ENCODE data around the gene DYNLT5.

DNA sequence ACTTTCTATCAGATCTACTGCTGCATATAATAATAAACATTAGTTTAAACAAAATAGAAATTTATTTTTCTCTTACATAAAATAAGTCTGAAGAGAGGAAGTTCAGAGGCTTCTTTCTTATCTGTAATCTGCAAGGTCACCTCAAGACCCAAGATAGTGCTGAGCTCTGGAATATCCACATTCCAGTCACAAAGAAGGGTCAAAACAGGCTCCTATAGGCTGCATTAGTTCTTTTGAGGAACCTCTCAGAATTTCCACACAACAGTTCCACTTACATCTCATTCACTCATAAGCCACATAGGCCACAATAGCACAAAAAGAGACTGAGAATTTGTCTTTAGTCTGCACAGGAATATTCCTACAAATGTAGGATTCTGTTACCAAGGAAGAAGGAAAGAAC is 15.4 kb downstream of the DYNLT5 start:
- TF ChIP-seq GTF2I (CRISPR knock-in tag; conservative IDR thresholded peaks at IDR 0.05) = no peak
- TF ChIP-seq, protein P1, sequence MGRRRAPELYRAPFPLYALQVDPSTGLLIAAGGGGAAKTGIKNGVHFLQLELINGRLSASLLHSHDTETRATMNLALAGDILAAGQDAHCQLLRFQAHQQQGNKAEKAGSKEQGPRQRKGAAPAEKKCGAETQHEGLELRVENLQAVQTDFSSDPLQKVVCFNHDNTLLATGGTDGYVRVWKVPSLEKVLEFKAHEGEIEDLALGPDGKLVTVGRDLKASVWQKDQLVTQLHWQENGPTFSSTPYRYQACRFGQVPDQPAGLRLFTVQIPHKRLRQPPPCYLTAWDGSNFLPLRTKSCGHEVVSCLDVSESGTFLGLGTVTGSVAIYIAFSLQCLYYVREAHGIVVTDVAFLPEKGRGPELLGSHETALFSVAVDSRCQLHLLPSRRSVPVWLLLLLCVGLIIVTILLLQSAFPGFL (CRISPR knock-in tag; IDR thresholded peaks at IDR 0.05; ENCODE audit: borderline replicate concordance) = no peak
- TF ChIP-seq, protein P2, sequence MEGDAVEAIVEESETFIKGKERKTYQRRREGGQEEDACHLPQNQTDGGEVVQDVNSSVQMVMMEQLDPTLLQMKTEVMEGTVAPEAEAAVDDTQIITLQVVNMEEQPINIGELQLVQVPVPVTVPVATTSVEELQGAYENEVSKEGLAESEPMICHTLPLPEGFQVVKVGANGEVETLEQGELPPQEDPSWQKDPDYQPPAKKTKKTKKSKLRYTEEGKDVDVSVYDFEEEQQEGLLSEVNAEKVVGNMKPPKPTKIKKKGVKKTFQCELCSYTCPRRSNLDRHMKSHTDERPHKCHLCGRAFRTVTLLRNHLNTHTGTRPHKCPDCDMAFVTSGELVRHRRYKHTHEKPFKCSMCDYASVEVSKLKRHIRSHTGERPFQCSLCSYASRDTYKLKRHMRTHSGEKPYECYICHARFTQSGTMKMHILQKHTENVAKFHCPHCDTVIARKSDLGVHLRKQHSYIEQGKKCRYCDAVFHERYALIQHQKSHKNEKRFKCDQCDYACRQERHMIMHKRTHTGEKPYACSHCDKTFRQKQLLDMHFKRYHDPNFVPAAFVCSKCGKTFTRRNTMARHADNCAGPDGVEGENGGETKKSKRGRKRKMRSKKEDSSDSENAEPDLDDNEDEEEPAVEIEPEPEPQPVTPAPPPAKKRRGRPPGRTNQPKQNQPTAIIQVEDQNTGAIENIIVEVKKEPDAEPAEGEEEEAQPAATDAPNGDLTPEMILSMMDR (IDR thresholded peaks at IDR 0.05) = no peak
- no peak for TF ChIP-seq NFYB (CRISPR knock-in tag; conservative IDR thresholded peaks at IDR 0.05; ENCODE audit: low read depth)
- TF ChIP-seq, protein P3, sequence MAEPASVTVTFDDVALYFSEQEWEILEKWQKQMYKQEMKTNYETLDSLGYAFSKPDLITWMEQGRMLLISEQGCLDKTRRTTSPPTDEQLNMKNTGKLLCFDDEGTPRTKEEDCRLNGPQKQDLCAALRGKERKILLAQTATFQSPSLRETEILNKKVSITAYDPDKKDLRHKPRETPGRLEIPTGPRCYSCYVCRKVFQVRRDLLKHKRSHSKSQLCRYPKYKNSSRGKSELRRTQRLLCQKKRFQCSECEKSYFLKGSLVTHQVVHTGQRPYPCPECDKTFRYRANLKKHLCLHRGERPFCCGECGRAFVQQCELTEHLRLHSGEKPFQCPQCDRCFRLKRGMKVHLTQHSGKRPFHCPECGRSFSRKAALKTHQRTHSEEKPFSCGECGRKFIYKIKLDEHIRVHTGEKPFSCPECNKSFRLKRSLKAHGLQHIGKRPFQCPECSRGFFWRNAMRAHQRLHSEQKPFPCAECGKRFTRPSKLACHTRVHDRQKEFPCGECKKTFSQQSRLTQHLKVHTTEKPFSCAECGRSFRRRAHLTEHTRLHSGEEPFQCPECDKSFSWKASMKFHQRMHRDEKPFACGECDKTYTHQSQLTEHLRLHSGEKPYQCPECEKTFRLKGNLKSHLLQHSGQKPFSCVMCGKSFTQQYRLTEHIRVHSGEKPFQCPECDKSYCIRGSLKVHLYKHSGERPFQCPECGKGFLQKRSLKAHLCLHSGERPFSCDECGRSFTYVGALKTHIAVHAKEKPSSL (CRISPR knock-in tag; conservative IDR thresholded peaks at IDR 0.05) = no peak
- no peak for TF ChIP-seq GRHL2 (CRISPR knock-in tag; IDR thresholded peaks at IDR 0.05; ENCODE audit: insufficient replicate concordance, severe bottlenecking)
- TF ChIP-seq, protein P4, sequence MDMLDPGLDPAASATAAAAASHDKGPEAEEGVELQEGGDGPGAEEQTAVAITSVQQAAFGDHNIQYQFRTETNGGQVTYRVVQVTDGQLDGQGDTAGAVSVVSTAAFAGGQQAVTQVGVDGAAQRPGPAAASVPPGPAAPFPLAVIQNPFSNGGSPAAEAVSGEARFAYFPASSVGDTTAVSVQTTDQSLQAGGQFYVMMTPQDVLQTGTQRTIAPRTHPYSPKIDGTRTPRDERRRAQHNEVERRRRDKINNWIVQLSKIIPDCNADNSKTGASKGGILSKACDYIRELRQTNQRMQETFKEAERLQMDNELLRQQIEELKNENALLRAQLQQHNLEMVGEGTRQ (CRISPR knock-in tag; IDR thresholded peaks at IDR 0.05) = no peak
- no peak for TF ChIP-seq ATF1 (CRISPR knock-in tag; IDR thresholded peaks at IDR 0.05)
- TF ChIP-seq ZNF423 (CRISPR knock-in tag; IDR thresholded peaks at IDR 0.05) = no peak
- no peak for TF ChIP-seq ZNF317 (CRISPR knock-in tag; IDR thresholded peaks at IDR 0.05; ENCODE audit: borderline replicate concordance, low read depth)
- TF ChIP-seq, protein P5, sequence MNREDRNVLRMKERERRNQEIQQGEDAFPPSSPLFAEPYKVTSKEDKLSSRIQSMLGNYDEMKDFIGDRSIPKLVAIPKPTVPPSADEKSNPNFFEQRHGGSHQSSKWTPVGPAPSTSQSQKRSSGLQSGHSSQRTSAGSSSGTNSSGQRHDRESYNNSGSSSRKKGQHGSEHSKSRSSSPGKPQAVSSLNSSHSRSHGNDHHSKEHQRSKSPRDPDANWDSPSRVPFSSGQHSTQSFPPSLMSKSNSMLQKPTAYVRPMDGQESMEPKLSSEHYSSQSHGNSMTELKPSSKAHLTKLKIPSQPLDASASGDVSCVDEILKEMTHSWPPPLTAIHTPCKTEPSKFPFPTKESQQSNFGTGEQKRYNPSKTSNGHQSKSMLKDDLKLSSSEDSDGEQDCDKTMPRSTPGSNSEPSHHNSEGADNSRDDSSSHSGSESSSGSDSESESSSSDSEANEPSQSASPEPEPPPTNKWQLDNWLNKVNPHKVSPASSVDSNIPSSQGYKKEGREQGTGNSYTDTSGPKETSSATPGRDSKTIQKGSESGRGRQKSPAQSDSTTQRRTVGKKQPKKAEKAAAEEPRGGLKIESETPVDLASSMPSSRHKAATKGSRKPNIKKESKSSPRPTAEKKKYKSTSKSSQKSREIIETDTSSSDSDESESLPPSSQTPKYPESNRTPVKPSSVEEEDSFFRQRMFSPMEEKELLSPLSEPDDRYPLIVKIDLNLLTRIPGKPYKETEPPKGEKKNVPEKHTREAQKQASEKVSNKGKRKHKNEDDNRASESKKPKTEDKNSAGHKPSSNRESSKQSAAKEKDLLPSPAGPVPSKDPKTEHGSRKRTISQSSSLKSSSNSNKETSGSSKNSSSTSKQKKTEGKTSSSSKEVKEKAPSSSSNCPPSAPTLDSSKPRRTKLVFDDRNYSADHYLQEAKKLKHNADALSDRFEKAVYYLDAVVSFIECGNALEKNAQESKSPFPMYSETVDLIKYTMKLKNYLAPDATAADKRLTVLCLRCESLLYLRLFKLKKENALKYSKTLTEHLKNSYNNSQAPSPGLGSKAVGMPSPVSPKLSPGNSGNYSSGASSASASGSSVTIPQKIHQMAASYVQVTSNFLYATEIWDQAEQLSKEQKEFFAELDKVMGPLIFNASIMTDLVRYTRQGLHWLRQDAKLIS (CRISPR knock-in tag; IDR thresholded peaks at IDR 0.05; ENCODE audit: borderline replicate concordance) = no peak

Measured in WTC11 (cell line).